Ascending aorta (tissue), 2 donors: ENCODE data around the gene SLC44A2. TPM values are rescaled to one million over a fixed set of nuclear protein-coding genes. Genes with fewer than 3 reads are reported as not detected.

Source experiments
- DNase-seq, 2 donors: peaks; one replicate each; pipeline ENCODE4 v3.0.0-alpha.2; 2019; ENCODE audit warnings: low spot score in 2 of 2
- H3K27ac ChIP-seq, 2 donors: fragments of 200-600 bp; sonication (generic); one replicate each; pipeline ENCODE4 v1.5.1; 2016 to 2017; ENCODE audit warnings: mild to moderate bottlenecking in 1 of 2
- H3K27me3 ChIP-seq: fragments of 200-600 bp; sonication (generic); one replicate; pipeline ENCODE4 v1.5.1; 2017
- H3K36me3 ChIP-seq, 2 donors: fragments of 200-600 bp; sonication (generic); one replicate each; pipeline ENCODE4 v1.5.1; 2016
- H3K4me1 ChIP-seq, 2 donors: fragments of 200-600 bp; sonication (generic); one replicate each; pipeline ENCODE4 v1.5.1; 2016 to 2017; ENCODE audit warnings: mild to moderate bottlenecking in 1 of 2
- H3K4me3 ChIP-seq, 2 donors: fragments of 200-600 bp; sonication (generic); one replicate each; pipeline ENCODE4 v1.5.1; 2016 to 2017; ENCODE audit warnings: mild to moderate bottlenecking in 1 of 2
- H3K9me3 ChIP-seq, 2 donors: fragments of 200-600 bp; sonication (generic); one replicate each; pipeline ENCODE4 v1.5.1; 2016
- intact Hi-C: fragments of 100-400 bp; cut with DNase I; formaldehyde crosslinking; loops from one replicate; pipeline ENCODE4 v1.15.1; 2023
- total RNA-seq: library from RNA; depleted of rRNA; stranded (reverse); fragments of >200 nt; gene quantifications from one replicate; pipeline ENCODE4 v1.1.0, GENCODE V29; 2016
- TF ChIP-seq, protein P1 (sequence below), 3 experiments: fragments of 200-600 bp in 2 of 3; fragments of 450-650 bp in 1 of 3; sonication (generic) in 2 of 3; IDR thresholded peaks; one replicate each; pipeline ENCODE4 v1.5.1; 2016 to 2019; ENCODE audit warnings: antibody characterized with exemption in 3 of 3, mild to moderate bottlenecking in 1 of 3, moderate library complexity in 1 of 3

Gene SLC44A2
- total RNA-seq, 1 donor from 2014 or later, result 354 TPM

- H3K4me3 ChIP-seq, result no peak overlapping the region
- intact Hi-C loops, result loop anchor here (5.0 kb wide), 1 partner anchor 38 kb away; no protein-coding TSS in a partner anchor
- H3K27me3 ChIP-seq, result no peaks in the 10 kb centered on the region
- TF ChIP-seq, protein P1, sequence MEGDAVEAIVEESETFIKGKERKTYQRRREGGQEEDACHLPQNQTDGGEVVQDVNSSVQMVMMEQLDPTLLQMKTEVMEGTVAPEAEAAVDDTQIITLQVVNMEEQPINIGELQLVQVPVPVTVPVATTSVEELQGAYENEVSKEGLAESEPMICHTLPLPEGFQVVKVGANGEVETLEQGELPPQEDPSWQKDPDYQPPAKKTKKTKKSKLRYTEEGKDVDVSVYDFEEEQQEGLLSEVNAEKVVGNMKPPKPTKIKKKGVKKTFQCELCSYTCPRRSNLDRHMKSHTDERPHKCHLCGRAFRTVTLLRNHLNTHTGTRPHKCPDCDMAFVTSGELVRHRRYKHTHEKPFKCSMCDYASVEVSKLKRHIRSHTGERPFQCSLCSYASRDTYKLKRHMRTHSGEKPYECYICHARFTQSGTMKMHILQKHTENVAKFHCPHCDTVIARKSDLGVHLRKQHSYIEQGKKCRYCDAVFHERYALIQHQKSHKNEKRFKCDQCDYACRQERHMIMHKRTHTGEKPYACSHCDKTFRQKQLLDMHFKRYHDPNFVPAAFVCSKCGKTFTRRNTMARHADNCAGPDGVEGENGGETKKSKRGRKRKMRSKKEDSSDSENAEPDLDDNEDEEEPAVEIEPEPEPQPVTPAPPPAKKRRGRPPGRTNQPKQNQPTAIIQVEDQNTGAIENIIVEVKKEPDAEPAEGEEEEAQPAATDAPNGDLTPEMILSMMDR (IDR thresholded peaks at IDR 0.05), result no peak
- peaks cover 3 to 7% of the 10 kb centered on the region in 2 donors for H3K4me1 ChIP-seq
- H3K27ac ChIP-seq, result no peak overlapping the region
- DNase-seq, result no peak
- H3K9me3 ChIP-seq, result no peaks in the 10 kb centered on the region
- peaks cover 78 to 89% of the 10 kb centered on the region in 2 donors for H3K36me3 ChIP-seq
Observed at GRCh38 chr19:10639836-10640235, 14.5 kb downstream of the SLC44A2 start.

DNA sequence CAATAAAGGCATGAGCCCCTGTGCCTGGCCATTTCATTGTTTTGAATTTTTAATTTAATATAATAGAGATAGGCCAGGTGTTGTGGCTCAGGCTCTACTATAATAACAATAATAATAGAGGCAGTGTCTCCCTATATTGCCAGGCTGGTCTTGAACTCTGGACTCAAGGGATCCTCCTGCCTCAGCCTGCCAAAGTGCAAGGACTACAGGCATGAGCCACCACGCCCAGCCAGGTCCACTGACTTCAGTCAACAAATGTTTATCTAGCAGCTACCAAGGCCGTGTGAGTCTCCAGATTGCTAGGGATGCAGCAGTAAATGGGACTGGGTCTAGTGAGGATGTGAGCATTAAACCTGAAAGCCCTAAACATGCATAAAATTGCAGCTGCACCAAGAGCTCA is 15.0 kb downstream of the SLC44A2 start:
- intact Hi-C loops, result loop anchor here (5.0 kb wide), 1 partner anchor 38 kb away; no protein-coding TSS in a partner anchor
- Histone ChIP-seq H3K27me3 (no peaks in the 10 kb centered on the region), H3K27ac (no peak overlapping the region), H3K4me1 (peaks cover 3 to 7% of the 10 kb centered on the region in 2 donors), H3K9me3 (no peaks in the 10 kb centered on the region), H3K36me3 (peaks cover 73 to 84% of the 10 kb centered on the region in 2 donors), H3K4me3 (no peak overlapping the region)
- DNase-seq, result no peak
- TF ChIP-seq, protein P1 (IDR thresholded peaks at IDR 0.05), result no peak

GRCh38 chr19:10641248-10641647 is 15.9 kb downstream of the SLC44A2 start:
- Histone ChIP-seq H3K9me3 (no peaks in the 10 kb centered on the region), H3K27me3 (no peaks in the 10 kb centered on the region), H3K36me3 (peaks cover 69 to 75% of the 10 kb centered on the region in 2 donors), H3K4me3 (no peak overlapping the region), H3K27ac (no peak overlapping the region), H3K4me1 (peaks cover 3 to 9% of the 10 kb centered on the region in 2 donors)
- no peak for DNase-seq
- TF ChIP-seq, protein P1 (IDR thresholded peaks at IDR 0.05), result no peak
- intact Hi-C loops, result loop anchor here (5.0 kb wide), 1 partner anchor 39 kb away; no protein-coding TSS in a partner anchor

GRCh38 chr19:10642473-10643171 is 17.3 kb downstream of the SLC44A2 start:
- DNase-seq, result no peak
- H3K36me3 ChIP-seq, result peaks cover 56 to 61% of the 10 kb centered on the region in 2 donors
- peaks cover 3 to 19% of the 10 kb centered on the region in 2 donors for H3K4me1 ChIP-seq
- no peak overlapping the region for H3K4me3 ChIP-seq
- H3K27ac ChIP-seq, result peak overlapping the region in 1 of 2 donors; percentile 1
- TF ChIP-seq, protein P1 (IDR thresholded peaks at IDR 0.05), result no peak
- H3K9me3 ChIP-seq, result no peaks in the 10 kb centered on the region
- no peaks in the 10 kb centered on the region for H3K27me3 ChIP-seq
- intact Hi-C loops, result loop anchor here (5.0 kb wide), 1 partner anchor 40 kb away; no protein-coding TSS in a partner anchor

DNA sequence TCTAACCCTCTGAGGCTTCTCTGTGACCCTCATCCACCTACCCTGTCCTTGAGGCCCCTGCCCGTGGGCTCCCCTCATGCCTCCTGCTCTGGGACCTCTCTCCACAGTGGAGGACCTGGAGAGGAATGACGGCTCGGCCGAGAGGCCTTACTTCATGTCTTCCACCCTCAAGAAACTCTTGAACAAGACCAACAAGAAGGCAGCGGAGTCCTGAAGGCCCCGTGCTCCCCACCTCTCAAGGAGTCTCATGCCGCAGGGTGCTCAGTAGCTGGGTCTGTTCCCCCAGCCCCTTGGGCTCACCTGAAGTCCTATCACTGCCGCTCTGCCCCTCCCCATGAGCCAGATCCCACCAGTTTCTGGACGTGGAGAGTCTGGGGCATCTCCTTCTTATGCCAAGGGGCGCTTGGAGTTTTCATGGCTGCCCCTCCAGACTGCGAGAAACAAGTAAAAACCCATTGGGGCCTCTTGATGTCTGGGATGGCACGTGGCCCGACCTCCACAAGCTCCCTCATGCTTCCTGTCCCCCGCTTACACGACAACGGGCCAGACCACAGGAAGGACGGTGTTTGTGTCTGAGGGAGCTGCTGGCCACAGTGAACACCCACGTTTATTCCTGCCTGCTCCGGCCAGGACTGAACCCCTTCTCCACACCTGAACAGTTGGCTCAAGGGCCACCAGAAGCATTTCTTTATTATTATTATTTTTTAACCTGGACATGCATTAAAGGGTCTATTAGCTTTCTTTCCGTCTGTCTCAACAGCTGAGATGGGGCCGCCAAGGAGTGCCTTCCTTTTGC is 18.0 kb downstream of the SLC44A2 start:
- Histone ChIP-seq H3K36me3 (peaks cover 48 to 54% of the 10 kb centered on the region in 2 donors), H3K9me3 (no peaks in the 10 kb centered on the region), H3K4me1 (peaks cover 3 to 19% of the 10 kb centered on the region in 2 donors), H3K27me3 (no peaks in the 10 kb centered on the region), H3K27ac (peak overlapping the region; percentile 1 to 53), H3K4me3 (no peak overlapping the region)
- DNase-seq, result no peak
- intact Hi-C loops, result loop anchor here (5.0 kb wide), 1 partner anchor 41 kb away; no protein-coding TSS in a partner anchor
- TF ChIP-seq, protein P1 (IDR thresholded peaks at IDR 0.05), result no peak
